Panc1 (cell line): Measurements from ENCODE around the gene IFT57. TPM values are rescaled to one million over a fixed set of nuclear protein-coding genes. Genes with fewer than 3 reads are reported as not detected.

Source experiments
- ATAC-seq: fragments of 200-7000 bp; cut with Tn5 transposase; 2 replicates; pipeline ENCODE4 v1.9.1; 2020; ENCODE audit warnings: mild to moderate bottlenecking, moderate library complexity
- BruUV-seq: library from RNA; stranded (reverse); fragments of 400-500 nt; replicated peaks from 2 replicates; lab custom pipeline; 2021; lab: Mats Ljungman, UMichigan
- CTCF ChIA-PET: fragments of 300-600 bp; sonication (Branson Sonifier 250); formaldehyde crosslinking; loops from one replicate; lab custom pipeline; 2022; ENCODE audit warnings: antibody characterized with exemption; lab: Charles Lee
- POLR2A ChIA-PET: fragments of 300-600 bp; sonication (Branson Sonifier 250); formaldehyde crosslinking; loops from one replicate; lab custom pipeline; 2022; ENCODE audit warnings: antibody characterized with exemption; lab: Charles Lee
- DNase-seq: peaks from one replicate; pipeline ENCODE4 v3.0.0-alpha.2; 2010; ENCODE audit warnings: low read depth, low spot score
- H3K27ac ChIP-seq: 2 replicates; pipeline ENCODE4 v1.5.1; 2011; ENCODE audit warnings: mild to moderate bottlenecking, low read length, inconsistent platforms
- H3K27me3 ChIP-seq: fragments of 200-500 bp; sonication (Bioruptor generic); 2 replicates; pipeline ENCODE4 v1.6.0; 2014; ENCODE audit warnings: low read length, inconsistent platforms; ENCODE audit not compliant: control insufficient read depth, insufficient read depth
- H3K36me3 ChIP-seq: fragments of 200-500 bp; sonication (Bioruptor generic); 2 replicates; pipeline ENCODE4 v1.5.1; 2014; ENCODE audit warnings: inconsistent platforms, mild to moderate bottlenecking, low read length, moderate library complexity; ENCODE audit not compliant: control insufficient read depth, insufficient read depth
- H3K4me1 ChIP-seq: 2 replicates; pipeline ENCODE4 v1.5.1; 2011; ENCODE audit warnings: inconsistent platforms, mild to moderate bottlenecking, low read length, moderate library complexity; ENCODE audit not compliant: control insufficient read depth, insufficient read depth
- H3K4me3 ChIP-seq, 2 experiments: 2 replicates each; pipeline ENCODE4 v1.5.1; 2011 to 2012; ENCODE audit warnings: low read depth in 2 of 2, low read length in 2 of 2, mild to moderate bottlenecking in 2 of 2, inconsistent platforms in 1 of 2, moderate library complexity in 1 of 2
- H3K9me3 ChIP-seq: fragments of 200-500 bp; sonication (Bioruptor generic); 2 replicates; pipeline ENCODE4 v1.5.1; 2014; ENCODE audit warnings: low read depth, mild to moderate bottlenecking, inconsistent platforms, low read length, moderate library complexity; ENCODE audit not compliant: control insufficient read depth, insufficient read depth
- CTCF ChIP-seq: fragments of 450-650 bp; IDR thresholded peaks from 2 replicates; pipeline ENCODE4 v1.5.1; 2017; ENCODE audit warnings: mild to moderate bottlenecking
- REST ChIP-seq, 2 experiments: IDR thresholded peaks; 2 replicates each; pipeline ENCODE4 v1.6.1; 2011 to 2012; ENCODE audit warnings: low read depth in 2 of 2, control low read depth in 1 of 2, low read length in 1 of 2, mild to moderate bottlenecking in 1 of 2, moderate library complexity in 1 of 2; ENCODE audit not compliant: insufficient read depth in 1 of 2
- in situ Hi-C: cut with HindIII; loops from 2 replicates; pipeline ENCODE4 v1.10.0; 2016; ENCODE audit warnings: low sequenced_read_pairs, low pct_unique_long_range_greater_than_20kb
- intact Hi-C: fragments of 100-400 bp; cut with micrococcal nuclease; formaldehyde crosslinking; loops from one replicate; pipeline ENCODE4 v1.10.0; 2022; ENCODE audit not compliant: unreplicated experiment
- total RNA-seq: library from RNA; stranded (reverse); gene quantifications from one replicate; pipeline ENCODE4 v1.2.1, GENCODE V29; 2021; ENCODE audit not compliant: unreplicated experiment

The IFT57 gene
- total RNA-seq, 1 experiment from 2014 or later = 45.7 TPM

DNA sequence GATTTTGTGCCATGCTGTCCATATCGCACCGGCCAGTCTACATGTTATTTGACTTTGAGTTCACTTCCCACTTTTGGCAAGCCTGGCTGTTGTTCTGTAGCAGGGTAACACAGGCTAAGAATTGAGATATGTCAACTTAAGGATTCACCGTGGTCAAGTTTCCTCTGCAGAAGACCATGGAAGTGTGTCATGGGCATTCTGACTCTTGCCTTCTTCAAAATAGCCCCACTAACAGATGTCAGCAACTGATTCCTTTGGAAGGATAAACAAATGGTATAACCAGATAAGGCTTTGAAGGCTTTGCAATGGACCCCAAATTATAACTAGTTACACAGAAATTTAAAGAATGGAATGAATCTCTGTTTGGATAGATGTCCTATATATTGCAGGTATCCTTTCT lies 111.3 kb downstream of the IFT57 start:
- in situ Hi-C loops (no loop called here), intact Hi-C loops (no loop called here)
- CTCF ChIA-PET = no interaction called here

More for the DNA sequence above, 111.3 kb downstream of the IFT57 start:
- DNase-seq = no peak
- Histone ChIP-seq H3K27ac (no peak overlapping the region), H3K4me3 (no peak overlapping the region), H3K9me3 (no peaks in the 10 kb centered on the region), H3K27me3 (no peaks in the 10 kb centered on the region), H3K36me3 (no peaks in the 10 kb centered on the region), H3K4me1 (no peaks in the 10 kb centered on the region)
- POLR2A ChIA-PET = no interaction called here
- TF ChIP-seq CTCF = no peak
- no peak for TF ChIP-seq REST (IDR thresholded peaks at IDR 0.05; ENCODE audit: insufficient read depth in 1 of 2, low read depth in 2 of 2, low read length in 1 of 2)
- no peak for ATAC-seq
- no TSS peak for BruUV-seq

Other genes with a start within 250 kb of the IFT57 start
- 89.7 TPM for gene CD47, start 131.4 kb downstream of the IFT57 start, total RNA-seq
- gene HHLA2, start 74.1 kb upstream of the IFT57 start, total RNA-seq = not detected